Pancreas (tissue), 10 donors: ENCODE data around the gene NRSN2. TPM values are rescaled to one million over a fixed set of nuclear protein-coding genes. Genes with fewer than 3 reads are reported as not detected.
"Not testable (repeated sequence)": the region's sequence is repeated elsewhere in the genome, so short reads cannot be mapped to it uniquely, and the experiment has no call there.

Experiments
- ATAC-seq, 4 donors: fragments of 200-7000 bp; cut with Tn5 transposase; one replicate each; pipeline versions ENCODE4 v1.8.0 to v1.9.1; 2020; ENCODE audit warnings: mild to moderate bottlenecking in 4 of 4, moderate library complexity in 4 of 4
- DNase-seq, 6 donors: peaks; one replicate each; pipeline ENCODE4 v3.0.0-alpha.2; 2020
- FAIRE-seq: peaks from 2 replicates; lab custom pipeline; 2012; peaks lifted over from hg19 to GRCh38; lab: Jason Lieb, UNC
- H3K27ac ChIP-seq, 4 donors: fragments of 200-600 bp; sonication (generic); 1 replicate in 3 of 4; 2 replicates in 1 of 4; pipeline versions ENCODE4 v1.5.0 to v1.8.0; 2020
- H3K27me3 ChIP-seq, 4 donors: fragments of 200-600 bp; one replicate each; pipeline ENCODE4 v1.8.0; 2021
- H3K36me3 ChIP-seq, 3 donors: fragments of 200-600 bp; sonication (generic) in 1 of 3; one replicate each; pipeline versions ENCODE4 v1.5.0 to v1.8.0; 2020 to 2021
- H3K4me1 ChIP-seq, 3 donors: fragments of 200-600 bp; one replicate each; pipeline ENCODE4 v1.8.0; 2021
- H3K4me3 ChIP-seq, 4 donors: fragments of 200-600 bp; sonication (generic) in 2 of 4; one replicate each; pipeline versions ENCODE4 v1.5.0 to v1.8.0; 2020 to 2021
- H3K9me3 ChIP-seq, 4 donors: fragments of 200-600 bp; one replicate each; pipeline ENCODE4 v1.8.0; 2021
- WGBS, 2 donors: extraction: QIAGEN DNeasy Blood & Tissue Kit; methylation state at CpG; one replicate each; pipeline ENCODE4 v1.1.7; 2013; 5-methylcytosine and 5-hydroxymethylcytosine counted together
- intact Hi-C, 3 donors: fragments of 100-400 bp; cut with DNase I; formaldehyde crosslinking; loops; one replicate each; pipeline versions ENCODE4 v1.11.1 to v1.14.2; 2022
- polyA plus RNA-seq, 2 donors: library from polyadenylated mRNA; stranded (reverse); fragments of 200-250 nt; gene quantifications; one replicate each; pipeline ENCODE4 v1.2.3, GENCODE V29; 2013
- total RNA-seq, 6 donors: library from RNA; stranded (reverse); fragmentation: NEBNext Ultra II Directional in 4 of 6; extraction: Animal tissue kit (Norgen Biotek cat#: 25700) in 4 of 6; gene quantifications; one replicate each; pipeline versions ENCODE4 v1.2.1 to v1.2.4, GENCODE V29; 2021 to 2023
- TF ChIP-seq, protein P1 (sequence below), 4 donors: fragments of 200-600 bp; sonication (generic) in 3 of 4; IDR thresholded peaks; one replicate each; pipeline versions ENCODE4 v1.5.0 to v1.8.0; 2021; ENCODE audit warnings: antibody characterized with exemption in 4 of 4
- donor health status: healthy with polysubstance abuse.
- donor health status: DM: no; HTN: no; CAD: no; lungs with moderate emphysema.
- donor health status: DM: no; HTN: no; CAD: no.
- donor health status: control.
- donor health status: control.
- donor health status: Bipolar disorder and iron deficiency.
- donor health status: DM: yes; HTN: yes; CAD: no.
- donor health status: DM: no; HTN: no; CAD: no.
- donor health status: DM: no; HTN: no; CAD: no.
- donor health status: DM: yes; HTN: yes; CAD: no.

Gene NRSN2
- total and polyA plus RNA-seq, 8 donors, result 10.7 to 41.3 (median 18.2) TPM

DNA sequence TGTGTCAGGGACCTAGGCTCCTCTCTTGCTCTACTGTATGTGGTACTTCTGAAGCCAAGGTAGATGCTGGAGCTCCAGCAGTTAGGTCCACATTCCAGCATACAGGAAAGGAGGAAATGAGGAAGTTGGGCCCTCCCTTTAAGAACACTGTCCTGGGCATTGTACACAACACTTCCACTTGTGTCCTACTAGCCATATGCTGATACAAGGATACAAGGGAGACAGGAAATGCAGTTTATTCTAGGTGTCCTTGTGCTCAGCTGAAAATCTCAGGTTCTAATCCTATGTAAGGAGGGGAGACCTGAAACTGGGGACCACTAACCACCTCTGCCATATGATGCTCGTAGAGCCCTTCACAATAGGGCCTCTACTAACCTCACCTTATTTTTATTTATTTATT is 37.8 kb downstream of the NRSN2 start:
- intact Hi-C loops, result no loop called here
- no peak for DNase-seq
- 93 to 96% methylated on average over 1 of the region's 1 CpG for WGBS, 2 donors
- Histone ChIP-seq H3K9me3 (no peaks in the 10 kb centered on the region), H3K27ac (no peak overlapping the region), H3K4me1 (peaks cover 4 to 11% (median 8%) of the 10 kb centered on the region in 3 donors), H3K36me3 (no peaks in the 10 kb centered on the region), H3K4me3 (no peak overlapping the region), H3K27me3 (no peaks in the 10 kb centered on the region)
- ATAC-seq, result no peak
- no peak for FAIRE-seq
- TF ChIP-seq, protein P1, sequence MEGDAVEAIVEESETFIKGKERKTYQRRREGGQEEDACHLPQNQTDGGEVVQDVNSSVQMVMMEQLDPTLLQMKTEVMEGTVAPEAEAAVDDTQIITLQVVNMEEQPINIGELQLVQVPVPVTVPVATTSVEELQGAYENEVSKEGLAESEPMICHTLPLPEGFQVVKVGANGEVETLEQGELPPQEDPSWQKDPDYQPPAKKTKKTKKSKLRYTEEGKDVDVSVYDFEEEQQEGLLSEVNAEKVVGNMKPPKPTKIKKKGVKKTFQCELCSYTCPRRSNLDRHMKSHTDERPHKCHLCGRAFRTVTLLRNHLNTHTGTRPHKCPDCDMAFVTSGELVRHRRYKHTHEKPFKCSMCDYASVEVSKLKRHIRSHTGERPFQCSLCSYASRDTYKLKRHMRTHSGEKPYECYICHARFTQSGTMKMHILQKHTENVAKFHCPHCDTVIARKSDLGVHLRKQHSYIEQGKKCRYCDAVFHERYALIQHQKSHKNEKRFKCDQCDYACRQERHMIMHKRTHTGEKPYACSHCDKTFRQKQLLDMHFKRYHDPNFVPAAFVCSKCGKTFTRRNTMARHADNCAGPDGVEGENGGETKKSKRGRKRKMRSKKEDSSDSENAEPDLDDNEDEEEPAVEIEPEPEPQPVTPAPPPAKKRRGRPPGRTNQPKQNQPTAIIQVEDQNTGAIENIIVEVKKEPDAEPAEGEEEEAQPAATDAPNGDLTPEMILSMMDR (IDR thresholded peaks at IDR 0.05), result no peak

DNA sequence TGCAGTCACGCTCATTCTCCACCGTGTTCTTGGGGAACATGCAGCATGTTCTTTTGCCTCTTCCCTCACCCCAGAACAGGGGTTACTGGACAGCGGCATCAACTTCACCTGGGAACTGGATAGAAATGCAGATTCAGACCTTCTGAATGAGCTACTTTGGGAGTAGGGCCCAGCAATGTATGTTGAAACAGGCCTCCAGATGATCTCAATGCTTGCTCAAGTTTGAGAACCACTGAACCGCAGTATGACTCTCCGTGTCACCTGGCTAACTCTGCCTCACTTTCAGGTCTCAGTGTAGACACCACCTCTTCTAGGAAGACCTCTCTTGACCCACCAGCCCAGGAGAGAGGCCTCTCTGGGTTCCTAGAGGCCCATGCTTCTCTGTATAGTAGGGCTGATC is 38.5 kb downstream of the NRSN2 start:
- FAIRE-seq, result no peak
- Histone ChIP-seq H3K9me3 (no peaks in the 10 kb centered on the region), H3K27me3 (no peaks in the 10 kb centered on the region), H3K27ac (no peak overlapping the region), H3K4me1 (peaks cover 8 to 14% (median 12%) of the 10 kb centered on the region in 3 donors), H3K4me3 (no peak overlapping the region), H3K36me3 (no peaks in the 10 kb centered on the region)
- no peak for DNase-seq
- ATAC-seq, result no peak
- TF ChIP-seq, protein P1 (IDR thresholded peaks at IDR 0.05), result no peak
- WGBS, 2 donors, result 94 to 99% methylated on average over 5 of the region's 5 CpGs
- intact Hi-C loops, result no loop called here

DNA sequence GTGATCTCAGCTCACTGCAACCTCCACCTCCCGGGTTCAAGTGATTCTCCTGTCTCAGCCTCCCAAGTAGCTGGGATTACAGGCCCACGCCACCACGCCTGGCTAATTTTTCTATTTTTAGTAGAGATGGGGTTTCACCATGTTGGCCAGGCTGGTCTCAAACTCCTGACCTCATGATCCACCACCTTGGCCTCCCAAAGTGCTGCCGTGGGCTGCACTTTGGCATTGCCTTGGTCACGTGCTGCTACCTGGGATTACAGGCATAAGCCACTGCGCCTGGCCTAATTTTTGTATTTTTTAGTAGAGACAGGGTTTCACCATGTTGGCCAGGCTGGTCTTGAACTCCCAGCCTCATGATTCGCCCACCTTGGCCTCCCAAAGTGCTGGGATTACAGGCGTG is 39.7 kb downstream of the NRSN2 start:
- WGBS, 2 donors, result 94 to 96% methylated on average over 8 of the region's 8 CpGs

DNA sequence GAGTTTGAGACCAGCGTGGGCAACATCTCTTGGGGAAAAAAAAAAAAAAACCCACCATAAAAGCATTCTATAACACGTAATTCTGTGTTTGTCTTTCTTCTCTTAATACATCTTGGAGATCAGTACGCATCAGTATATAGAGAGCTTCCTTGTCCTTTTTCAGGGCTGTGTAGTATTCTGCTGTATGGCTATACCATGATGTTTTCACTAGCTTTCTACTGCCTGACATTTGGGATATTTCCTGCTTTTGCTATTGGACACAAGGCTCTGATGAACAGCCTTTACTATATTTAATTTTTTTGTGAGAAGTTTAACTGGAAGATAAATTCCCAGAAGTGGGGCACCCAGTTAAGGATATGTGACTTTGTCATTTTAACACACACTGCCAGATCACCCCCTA is 40.6 kb downstream of the NRSN2 start:
- H3K27ac ChIP-seq, result no peak overlapping the region
- peaks cover 8 to 14% (median 12%) of the 10 kb centered on the region in 3 donors for H3K4me1 ChIP-seq
- H3K4me3 ChIP-seq, result no peak overlapping the region
- 95 to 100% methylated on average over 3 of the region's 3 CpGs for WGBS, 2 donors
- FAIRE-seq, result no peak
- intact Hi-C loops, result no loop called here
- ATAC-seq, result no peak
- no peaks in the 10 kb centered on the region for H3K9me3 ChIP-seq
- H3K36me3 ChIP-seq, result peaks cover 0 to 10% (median 5%) of the 10 kb centered on the region in 3 donors
- TF ChIP-seq, protein P1 (IDR thresholded peaks at IDR 0.05), result no peak
- H3K27me3 ChIP-seq, result no peaks in the 10 kb centered on the region
- DNase-seq, result no peak

More for the DNA sequence above, 39.7 kb downstream of the NRSN2 start:
- H3K4me3 ChIP-seq, ATAC-seq, H3K27ac ChIP-seq, intact Hi-C loops, DNase-seq, H3K36me3 ChIP-seq, H3K9me3 ChIP-seq, H3K27me3 ChIP-seq, FAIRE-seq: not testable (repeated sequence)
- peaks cover 8 to 14% (median 12%) of the 10 kb centered on the region in 3 donors for H3K4me1 ChIP-seq

DNA sequence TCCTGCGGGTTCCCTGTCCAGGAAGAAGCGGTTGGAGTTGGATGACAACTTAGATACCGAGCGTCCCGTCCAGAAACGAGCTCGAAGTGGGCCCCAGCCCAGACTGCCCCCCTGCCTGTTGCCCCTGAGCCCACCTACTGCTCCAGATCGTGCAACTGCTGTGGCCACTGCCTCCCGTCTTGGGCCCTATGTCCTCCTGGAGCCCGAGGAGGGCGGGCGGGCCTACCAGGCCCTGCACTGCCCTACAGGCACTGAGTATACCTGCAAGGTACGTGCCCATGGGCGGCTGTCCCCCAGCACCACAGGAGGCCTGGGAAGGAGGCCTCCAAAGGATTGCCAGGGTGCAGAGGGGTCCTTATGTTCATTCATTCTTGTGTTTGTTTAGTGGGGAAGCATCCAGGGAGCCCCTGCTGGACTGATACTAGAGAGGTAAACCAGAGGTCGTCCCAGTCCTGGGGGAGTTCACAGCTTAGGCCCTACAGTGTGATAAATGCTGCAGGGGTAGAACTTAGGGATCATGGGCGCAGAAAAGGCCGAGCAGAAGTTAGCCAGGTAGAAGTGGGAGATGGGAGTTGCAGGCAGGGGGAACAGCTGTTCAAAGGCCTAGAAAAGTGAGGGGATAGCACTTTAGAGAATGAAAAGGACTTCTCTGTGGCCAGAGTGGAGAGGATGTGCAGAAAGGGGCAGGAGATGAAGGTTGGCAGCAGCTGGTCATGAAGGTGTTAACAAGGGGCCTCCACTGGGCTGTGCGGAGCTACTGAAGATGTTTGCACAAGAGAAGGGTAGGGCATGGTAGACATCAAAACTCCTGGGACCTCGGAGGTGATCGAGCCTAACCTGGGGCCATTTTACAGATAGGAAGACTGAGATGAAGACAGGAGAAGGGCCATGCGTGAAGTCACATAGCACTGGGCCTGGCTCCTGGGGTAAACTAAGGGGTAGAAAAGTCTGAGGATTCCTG is 41.4 kb downstream of the NRSN2 start:
- Histone ChIP-seq H3K27me3 (no peaks in the 10 kb centered on the region), H3K9me3 (no peaks in the 10 kb centered on the region), H3K27ac (no peak overlapping the region), H3K4me3 (no peak overlapping the region), H3K36me3 (peaks cover 0 to 11% (median 10%) of the 10 kb centered on the region in 3 donors), H3K4me1 (peaks cover 8 to 14% (median 12%) of the 10 kb centered on the region in 3 donors)
- no peak for ATAC-seq
- peak in 1 of 6 donors; percentile 66 for DNase-seq
- intact Hi-C loops, result no loop called here
- WGBS, 2 donors, result 82 to 89% methylated on average over 21 of the region's 21 CpGs
- TF ChIP-seq, protein P1 (IDR thresholded peaks at IDR 0.05), result no peak
- no peak for FAIRE-seq
